GM18511 (cell line): ENCODE measurements around the gene OPCML.

Experiments used
- ATAC-seq: cut with Tn5 transposase; IDR thresholded peaks from one replicate; pipeline ENCODE4 v1.9.1; 2021; ENCODE audit warnings: mild to moderate bottlenecking, moderate library complexity; ENCODE audit not compliant: unreplicated experiment

OPCML gene

DNA sequence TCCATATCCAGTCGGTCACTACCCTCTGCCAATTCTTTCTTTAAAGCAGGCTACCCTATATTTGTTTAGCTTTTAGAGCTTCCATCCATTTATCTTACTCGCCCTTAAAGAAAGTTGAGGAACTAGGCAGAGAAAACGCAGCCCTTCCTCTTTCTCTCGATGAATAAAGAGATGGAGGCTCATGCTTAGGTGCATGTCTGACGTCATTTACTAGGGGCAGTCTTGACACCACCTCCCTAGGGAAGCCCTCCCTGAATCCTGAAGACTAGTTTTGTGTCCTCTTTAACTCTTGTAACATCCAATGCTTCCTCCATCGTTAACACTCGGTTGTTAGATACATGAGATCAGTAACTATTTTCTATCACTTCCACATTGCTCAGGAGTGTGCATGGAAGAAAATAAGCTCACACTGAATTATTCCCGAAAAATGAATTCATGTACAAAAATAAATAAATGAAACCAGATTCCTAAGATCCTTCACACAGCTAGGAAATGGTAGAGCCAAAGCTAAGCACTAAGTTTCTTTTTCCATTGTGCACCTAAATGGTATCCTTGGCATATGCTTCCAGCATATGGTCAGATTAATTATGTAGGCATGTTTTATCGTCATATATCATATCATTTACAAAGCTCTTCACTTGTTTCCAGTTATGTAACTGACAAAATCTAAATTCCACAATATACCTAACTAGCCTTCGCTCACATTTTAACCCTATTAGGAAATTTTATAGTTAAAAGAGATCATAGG is 291.2 kb downstream of the OPCML start:
- ATAC-seq = no peak

DNA sequence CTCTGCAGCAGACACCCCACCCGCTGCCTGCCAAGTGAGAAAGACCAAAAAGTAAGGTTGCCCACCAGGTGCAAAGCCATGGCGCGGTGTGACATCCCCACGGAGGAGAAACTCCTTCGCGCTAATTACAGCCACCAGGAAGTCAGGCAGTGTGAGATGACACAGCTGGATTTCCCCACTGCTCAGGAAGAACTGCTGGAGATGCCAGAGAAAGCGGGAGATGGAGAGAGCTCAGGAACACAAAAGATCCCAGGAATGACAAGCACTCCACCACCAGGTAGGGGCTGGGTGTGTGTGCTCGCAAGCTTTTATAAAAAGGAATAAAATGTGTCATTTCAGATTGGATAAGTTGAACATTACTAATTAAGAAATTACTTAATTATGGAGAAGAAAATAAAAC is 292.7 kb downstream of the OPCML start:
- no peak for ATAC-seq

DNA sequence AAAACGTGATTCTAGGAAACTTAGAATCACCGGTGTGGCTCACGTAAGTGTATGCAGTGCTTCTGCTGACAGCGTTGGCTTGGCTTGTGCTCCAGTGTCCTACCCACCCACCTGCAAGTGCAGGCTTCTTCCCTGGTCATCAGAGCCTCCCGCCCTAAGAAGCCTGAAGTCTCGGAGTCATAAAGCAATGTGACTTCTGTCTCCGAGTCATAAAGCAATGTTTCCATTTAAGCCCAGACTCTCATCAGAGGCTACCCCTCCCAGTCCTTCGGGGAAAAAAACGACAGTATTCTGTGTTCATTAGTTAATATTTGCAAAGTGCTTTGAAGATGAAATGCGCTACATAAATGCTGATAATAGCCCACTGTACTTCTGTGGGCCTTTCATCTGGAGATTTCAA is 293.8 kb downstream of the OPCML start:
- ATAC-seq = no peak

DNA sequence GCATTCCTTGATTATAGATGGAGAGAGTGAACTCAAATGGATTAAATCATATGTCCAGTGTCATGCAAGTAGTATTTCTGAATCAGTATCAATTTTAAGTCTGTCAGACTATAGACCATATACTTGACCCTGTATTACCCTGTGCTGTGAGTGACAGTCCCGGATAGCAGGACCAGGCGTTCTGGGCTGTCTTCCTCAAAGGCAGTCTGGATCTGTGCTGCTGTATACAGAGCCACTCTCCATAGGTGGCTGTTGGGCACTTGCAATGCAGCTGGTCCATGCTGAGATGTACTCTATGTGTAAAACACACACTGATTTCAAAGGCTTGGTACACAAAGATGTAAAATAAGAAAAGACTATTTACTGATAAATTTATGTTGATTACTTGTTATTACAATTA is 294.3 kb downstream of the OPCML start:
- ATAC-seq = no peak

DNA sequence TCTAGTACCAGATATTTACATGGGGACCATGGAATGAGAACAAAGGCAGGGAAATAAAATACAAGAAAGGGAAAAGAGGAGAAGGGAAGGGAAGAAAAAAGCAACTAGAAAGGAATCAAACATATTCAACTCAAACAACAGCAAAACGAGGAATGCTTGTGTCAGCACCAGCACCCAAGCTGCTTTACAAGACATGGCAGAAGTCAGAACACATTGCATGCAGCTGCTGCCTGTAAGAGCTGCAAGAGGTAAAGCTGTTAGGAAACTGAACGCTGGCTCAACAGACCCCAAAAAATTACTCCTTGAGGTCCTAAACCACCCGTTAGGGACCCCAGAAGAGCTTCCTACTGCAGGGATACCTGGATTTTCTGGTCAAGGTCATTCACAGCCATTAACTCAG is 296.9 kb downstream of the OPCML start:
- no peak for ATAC-seq

DNA sequence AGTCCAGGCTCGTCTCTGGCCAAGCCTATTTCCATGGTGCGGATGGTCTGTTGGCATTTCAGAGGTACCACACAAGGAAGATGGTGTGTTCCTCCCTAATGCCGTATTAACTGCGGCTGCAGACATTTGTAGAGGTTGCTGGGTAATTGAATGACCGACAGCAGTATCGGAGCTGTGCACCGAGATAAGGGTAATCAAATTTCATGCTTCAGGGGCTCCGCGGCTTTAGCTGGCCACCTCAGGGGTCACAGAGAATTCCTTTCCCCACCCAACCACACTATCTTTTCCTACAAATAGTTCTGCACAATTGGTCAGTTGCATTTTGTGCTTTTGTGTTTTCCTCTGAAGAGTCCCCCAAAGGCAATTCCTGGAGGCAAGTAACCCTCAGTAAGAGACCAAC is 297.4 kb downstream of the OPCML start:
- no peak for ATAC-seq

DNA sequence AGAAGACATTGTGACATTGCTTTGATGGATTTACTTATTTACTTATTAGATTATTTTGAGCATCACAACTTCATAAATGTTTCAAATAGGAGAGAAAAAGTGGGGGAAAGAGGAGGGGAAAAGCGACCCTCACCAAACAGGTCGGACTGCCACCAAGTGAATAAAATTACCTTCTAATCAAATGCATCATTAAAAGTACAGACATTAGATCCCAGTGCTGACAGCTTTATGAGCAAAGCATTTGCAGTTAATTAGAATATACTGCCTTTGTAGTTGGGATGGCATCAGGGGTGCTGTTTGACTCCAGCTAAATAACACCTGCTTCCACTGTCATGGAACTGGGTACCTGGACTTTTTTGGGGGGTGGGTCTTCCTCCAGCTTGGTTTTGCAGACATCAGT is 299.6 kb downstream of the OPCML start:
- no peak for ATAC-seq

DNA sequence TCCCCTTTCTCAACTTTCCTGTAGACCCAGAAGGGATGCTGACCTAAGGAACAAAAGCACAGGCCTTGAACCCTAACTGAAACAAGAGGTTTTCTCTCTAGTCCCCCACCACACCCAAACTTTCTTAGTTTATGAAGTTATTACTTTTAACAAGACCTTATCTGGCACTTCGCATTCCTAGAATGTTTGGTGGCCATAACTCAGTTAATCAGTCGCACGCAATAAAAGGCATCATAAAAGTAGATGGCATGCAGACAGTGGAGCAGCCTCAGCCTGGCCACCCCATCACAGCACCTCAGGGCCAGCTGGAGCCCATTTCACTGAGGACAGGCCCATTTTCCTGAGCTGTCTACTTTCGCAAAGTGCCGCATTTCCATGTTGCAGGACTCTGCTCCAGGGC is 301.9 kb downstream of the OPCML start:
- no peak for ATAC-seq

DNA sequence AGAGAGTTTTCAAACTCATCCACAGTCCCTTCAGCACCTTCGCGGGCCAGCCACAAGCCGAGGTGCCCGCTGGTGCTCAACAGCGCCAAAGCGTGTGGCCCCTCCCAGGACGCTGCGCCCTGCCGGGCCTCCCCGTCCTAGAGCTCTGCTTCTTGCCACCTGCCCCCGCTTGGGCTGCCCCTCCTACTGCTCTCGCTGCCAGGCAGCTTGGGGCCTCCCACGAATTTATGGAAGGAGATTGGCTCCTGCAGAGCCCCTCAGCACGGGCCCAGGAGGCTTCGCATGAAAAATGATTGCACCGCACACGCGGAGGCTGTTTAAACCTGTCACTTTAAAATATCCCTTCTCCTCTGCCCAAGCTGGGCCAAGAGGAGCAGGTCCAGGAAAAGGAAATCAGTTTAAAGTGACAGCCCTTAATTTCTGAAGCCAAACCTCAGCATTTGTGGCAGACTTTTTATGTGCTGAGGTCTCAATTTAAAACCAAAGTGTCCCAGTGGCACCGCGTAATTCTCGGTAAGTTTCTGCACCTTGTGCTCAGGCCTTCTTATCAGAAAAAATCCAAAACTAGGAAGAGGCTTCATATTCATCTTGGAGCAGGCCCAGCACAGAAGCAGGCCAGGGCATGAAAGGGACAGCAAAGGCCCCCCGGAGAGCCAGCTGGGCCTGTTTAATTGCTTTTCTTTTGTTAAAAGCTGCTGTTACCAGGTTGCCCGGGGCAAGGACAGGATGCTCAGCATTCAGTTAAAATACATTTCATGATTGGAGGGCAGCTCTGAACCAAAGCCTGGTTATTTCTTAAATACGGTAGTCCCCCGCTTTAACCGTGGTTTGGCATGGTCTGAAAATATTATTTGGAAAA is 303.6 kb downstream of the OPCML start:
- no peak for ATAC-seq

DNA sequence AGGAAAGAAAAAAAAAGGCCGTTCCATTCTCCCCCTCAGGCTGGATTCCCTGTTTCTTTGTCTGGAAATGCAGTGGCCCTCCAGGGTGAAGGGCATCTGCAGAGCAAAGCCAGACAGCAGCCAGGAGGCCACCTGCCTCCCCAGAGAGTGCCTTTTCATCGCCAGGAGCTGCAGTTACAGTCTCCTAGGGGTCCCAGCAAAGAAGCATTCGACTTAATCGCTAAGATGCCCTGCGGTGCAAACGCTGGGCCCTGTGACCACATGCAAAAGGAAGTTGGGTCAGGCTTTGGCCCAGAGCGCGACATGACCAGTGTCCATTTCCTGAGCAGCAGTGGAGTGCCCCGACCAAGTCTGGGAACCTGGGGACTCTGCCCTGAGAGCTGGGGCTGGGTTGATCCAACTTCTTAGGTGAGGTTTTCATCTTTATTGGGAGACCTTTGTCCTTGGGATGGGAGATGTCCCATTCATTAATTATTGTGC is 304.6 kb downstream of the OPCML start:
- ATAC-seq = no peak

DNA sequence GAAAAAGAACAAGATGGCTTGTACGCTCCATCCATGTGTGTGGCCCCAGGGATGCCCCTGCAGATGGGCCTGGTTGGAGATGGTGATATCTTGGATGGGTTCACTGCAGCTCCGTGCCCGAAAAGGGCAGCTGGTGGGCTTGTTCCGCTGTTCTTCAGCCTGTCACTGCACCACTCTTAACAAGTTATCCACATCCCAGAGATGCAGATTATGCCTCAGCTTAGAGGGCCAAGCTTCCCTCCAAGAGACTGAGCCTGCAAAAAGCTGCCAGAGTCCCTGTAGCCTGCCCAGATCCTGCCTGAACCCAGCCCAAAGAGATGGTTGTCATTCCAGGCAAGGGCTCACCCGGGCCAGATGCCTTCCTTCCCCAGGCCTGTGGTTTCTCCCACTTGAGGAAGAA is 308.0 kb downstream of the OPCML start:
- no peak for ATAC-seq

DNA sequence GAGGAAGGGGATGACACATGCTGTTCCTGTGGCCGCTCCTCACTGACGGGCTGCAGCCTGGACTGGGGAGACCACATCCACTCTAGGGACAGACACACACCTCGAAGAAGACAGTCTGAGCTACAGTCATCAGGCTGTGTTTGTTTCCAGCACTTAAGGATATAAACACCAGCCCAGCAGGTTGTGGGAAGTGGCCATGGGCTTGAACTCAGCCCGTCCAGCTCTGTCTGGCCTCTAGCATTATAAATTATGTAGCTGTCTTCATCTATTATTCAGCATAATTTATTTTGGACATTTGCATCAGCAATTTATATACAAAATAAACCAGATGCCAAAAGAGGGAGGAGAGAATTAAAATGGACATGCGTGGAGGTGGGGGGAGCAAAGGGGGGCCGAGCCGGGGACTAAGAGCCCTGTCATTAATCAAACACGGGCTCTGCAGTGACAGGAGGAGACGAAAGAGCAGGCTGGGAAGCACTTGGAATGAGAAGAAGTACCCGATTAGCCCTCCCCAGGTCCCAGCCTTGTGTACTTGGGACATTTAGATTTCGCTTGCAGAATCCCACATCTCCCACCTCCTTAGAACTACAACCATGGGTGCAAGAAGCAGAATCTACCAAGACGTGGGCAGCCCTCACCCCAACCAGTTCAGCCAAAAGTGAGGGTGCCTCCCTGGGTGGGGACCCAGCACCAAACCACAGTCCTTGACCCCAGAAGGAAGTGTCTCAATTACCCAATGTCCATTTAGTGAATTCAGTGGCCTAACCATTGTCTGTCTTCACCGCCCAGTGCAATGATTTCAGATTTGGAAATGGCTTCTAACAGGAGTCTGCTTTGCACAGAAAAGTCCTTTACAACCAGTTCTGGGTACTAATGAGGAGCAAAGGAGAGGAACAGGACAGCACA is 309.6 kb downstream of the OPCML start:
- ATAC-seq = no peak

DNA sequence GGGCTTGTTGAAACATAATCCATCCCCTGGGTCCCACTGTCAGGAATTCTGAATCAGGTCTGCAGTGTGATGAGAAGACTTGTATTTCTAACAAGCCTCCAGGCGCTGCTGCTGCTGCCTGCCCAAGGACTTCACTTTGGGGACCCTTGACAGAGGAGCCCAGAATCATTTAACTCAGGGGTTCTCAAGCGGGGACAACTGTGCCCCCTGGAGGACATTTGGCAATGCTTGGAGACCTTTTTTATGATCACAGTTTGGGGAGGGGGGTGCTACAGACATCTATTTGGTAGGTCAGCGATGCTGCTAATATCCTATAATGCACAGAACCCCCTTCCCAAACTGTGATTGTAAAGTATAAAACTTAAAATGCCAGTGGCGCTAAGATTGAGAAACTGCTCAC is 312.8 kb downstream of the OPCML start:
- ATAC-seq = no peak

DNA sequence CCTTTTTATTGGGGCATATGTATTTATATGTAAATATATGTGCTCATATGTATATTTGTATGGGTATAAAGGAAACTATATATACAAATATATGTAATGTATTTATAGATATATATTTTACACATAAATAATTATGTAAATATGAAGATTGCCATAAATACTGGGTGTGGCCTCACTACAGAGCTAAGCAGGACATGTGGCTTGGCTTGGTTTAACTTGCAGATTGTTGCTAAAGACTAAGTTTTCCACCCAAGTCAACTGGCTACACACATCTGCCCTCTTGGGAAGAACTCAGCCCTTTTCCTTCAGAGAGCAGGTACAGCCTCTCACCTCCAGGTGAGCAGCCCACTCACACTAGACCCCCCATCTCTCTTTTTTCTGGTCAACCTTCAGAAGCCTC is 315.5 kb downstream of the OPCML start:
- no peak for ATAC-seq

DNA sequence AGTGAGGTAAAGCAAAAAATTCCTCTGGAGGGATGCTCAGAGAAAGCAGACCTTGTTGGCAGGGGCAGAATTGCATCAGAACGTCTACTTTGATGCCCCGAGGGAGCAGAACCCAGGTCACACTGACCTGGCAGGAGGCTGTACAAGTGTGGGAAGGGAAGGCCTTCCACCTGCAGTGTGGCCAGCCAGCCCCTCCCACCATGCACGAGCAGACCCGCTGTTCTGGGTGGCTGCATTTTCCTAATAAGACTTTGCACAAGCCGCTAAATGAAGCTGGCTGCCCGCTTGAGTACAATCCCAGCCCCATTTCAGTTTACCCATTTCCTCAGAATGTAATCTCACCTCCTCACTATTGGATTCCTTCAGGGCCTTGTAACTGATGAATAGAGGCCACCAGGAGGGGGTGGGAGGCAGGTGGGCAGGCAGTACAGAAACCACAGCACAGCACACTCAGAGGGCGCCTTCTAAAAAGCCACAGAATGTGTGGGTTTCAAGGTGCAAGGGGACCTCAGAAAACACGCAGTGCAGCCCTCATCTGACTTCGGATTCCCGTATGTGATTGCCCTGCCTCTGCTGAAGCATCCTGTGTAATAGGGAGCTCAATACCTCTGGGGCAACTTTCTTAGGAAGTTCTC is 316.6 kb downstream of the OPCML start:
- no peak for ATAC-seq

DNA sequence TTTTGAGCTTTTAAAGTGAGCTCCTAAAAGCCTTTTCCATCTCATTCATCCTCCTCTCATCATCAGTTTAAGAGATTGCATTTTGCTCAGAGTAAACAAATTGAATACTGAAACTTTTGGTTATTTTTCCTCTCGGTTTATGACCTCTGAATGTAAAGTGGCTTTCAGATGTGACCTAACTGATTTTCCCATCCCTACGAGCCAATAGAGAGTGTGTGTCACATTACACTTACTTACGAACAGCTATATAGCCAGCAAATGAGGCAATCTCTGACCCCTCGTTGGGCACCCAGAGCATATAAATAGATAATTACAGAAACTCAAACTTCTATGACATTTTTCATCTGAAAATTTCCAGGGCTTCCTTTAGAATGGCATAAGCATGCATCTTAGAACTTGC is 317.7 kb downstream of the OPCML start:
- ATAC-seq = no peak

DNA sequence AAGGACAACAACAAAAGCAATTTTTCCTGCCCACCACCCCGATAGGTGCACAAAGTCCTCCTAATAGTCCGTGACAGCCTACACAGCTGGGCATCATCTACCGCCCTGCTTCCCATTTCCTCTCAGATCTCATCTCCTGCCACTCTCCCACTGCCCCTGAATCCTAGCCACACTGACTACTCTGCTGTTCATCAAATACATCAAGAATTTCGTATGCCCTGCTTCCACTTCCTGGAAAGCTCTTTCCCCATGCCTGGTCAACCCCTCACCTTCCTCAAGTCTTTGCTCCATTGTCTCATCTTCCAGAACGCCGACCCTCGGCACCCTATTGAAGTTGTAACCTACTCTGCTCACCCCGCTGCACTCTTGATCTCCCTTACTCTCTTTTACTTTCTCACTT is 320.1 kb downstream of the OPCML start:
- ATAC-seq = no peak

DNA sequence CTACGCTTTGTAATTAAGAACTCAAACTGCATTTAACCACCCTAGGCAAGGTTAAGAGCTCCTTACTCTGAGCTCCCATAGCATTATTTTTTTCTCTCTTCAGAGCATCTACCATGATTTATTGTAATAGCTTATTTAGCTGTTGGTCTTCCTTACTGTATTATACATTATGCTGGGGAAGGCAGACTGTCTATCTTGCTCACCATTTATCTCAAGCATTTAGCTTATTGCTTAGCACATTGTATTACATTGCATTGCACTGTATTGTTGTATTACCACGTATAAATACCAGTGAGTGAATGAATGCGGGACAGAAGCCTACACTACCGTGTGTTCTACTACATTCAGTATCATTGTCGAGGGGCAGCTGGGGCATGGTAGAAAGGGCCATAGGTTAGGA is 324.3 kb downstream of the OPCML start:
- no peak for ATAC-seq

DNA sequence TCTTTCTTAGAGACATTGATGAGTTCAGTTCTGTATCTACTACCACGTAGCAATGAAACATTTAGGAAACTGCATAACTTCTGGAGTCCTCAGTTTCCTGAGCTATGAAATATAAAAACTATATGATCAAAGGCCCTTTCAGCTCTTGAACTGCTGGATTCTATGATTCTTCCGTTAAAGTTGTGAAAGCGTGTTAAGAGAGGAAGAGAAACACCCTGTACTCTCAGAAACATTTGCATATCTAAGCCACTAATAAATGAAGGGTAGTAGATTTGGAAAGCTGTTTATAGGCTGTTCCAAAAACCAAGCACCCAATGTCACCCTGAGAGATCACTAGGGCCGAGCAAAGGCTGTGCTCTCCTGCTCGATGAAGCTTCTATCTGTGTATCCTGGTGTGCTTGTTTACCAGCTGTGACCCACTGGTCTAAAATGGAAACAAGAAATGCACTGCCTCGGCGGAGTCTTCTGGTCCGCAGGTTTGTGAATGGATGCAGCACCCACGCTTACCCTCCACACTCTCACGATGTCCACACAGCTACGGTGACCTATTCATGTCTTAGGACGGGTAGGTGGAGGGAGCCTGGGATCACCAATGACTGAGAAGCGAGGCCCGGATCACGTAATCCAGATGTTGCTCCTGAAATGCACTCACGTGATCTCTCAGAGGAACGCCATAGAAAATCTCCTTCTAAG is 325.8 kb downstream of the OPCML start:
- no peak for ATAC-seq

DNA sequence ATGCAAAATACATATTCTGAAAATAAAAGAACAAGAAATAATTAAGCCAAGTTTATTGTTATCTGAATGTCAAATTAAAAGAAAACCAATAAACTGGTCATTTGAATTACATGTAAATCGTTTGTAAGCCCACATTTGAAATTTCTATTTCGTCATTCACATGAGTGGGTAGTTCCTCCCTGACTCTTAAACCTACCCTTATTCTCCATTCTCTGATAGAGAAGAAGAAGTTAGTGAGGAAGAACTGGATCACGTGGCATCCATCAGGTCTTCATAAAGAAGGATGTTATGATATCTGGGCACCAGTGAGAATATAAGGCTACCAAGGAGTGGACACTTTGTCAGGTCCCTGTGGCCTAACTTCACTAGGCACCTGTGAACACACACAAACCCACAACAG is 328.1 kb downstream of the OPCML start:
- ATAC-seq = no peak
